Hematopoietic multipotent progenitor cell treated with erythropoietin and hydrocortisone succinate and interleukin-3 and kit ligand, for 15 days (in vitro differentiated cells): ENCODE results near the gene GPR151.

Source experiments
- DNase-seq: peaks from one replicate; pipeline ENCODE4 v3.0.0-alpha.2; 2015; ENCODE audit warnings: low spot score

GPR151 gene

GRCh38 chr5:146519554-146519953, 3.6 kb upstream of the GPR151 start:
- DNase-seq, result no peak

GRCh38 chr5:146515473-146516150, 378 bp downstream of the GPR151 start:
- DNase-seq, result no peak

GRCh38 chr5:146514575-146514974, 1.4 kb downstream of the GPR151 start:
- no peak for DNase-seq

GRCh38 chr5:146513462-146513861, 2.5 kb downstream of the GPR151 start:
- no peak for DNase-seq

DNA sequence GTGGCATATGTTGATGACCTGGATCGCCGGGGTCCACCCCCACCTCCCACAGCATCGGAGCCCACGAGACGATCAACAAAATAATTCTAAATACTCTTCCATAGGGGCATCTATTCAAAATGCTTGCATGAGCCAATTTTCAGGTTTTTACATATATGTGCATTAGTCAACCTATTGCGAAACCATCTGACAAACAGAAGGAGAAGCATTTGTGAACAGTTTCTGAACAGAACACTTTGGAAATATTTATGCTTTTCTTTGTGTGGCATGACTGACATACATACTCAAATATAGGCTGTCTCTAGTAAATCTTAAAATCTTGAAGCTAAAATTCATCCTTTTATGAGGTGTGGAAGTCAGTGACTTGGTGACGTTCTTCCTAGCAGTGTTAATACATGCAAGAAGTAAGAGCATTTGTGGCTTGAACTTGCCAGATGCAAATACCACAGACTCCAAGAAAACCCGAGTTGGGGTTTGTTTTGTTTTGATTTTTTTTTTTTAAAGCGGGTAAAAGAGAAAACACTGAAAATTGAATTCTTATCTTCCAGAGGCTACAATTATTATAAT, 5.3 kb downstream of the GPR151 start:
- no peak for DNase-seq

- DNase-seq, result no peak
Measured at GRCh38 chr5:146507428-146507827, 8.6 kb downstream of the GPR151 start.

DNA sequence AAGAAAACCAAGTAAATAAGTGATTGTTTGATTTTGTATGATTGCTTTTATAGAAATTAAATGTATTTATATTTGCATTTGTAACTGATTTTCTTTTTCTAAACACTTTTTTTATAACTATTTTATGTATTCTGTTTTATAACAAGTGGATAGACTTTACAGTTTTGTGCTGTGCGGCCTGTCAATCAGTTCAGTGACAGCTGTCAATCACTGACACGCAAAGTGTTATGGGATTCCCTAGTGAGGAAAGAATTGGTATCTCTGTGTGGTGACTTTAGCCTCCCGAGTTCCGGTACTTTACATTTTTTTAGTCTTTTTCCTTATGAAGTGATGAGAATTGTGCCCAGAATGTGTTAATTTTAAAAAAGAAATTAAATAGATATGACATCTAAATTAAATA, 16.3 kb downstream of the GPR151 start:
- no peak for DNase-seq

DNA sequence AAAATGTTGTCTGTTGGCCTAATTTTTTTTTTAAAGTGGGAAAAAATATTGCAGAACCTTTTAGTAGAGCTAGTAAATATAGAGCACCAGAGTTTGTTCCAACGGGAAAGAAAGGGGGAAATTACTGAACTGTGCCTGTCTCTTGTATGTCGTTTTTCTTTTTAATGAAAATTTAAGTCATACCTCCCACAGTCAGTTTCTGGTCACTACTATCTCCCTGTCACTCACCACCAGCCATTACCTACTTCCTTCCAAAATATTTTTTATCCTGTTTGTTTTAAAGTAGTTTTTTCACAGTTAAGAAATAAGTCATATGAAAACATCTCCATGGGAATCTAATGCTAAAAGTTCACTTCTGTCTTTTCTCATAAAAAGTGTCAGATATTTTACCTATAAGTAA, 21.3 kb downstream of the GPR151 start:
- DNase-seq, result no peak

GRCh38 chr5:146490089-146490843, 25.7 kb downstream of the GPR151 start:
- no peak for DNase-seq

DNA sequence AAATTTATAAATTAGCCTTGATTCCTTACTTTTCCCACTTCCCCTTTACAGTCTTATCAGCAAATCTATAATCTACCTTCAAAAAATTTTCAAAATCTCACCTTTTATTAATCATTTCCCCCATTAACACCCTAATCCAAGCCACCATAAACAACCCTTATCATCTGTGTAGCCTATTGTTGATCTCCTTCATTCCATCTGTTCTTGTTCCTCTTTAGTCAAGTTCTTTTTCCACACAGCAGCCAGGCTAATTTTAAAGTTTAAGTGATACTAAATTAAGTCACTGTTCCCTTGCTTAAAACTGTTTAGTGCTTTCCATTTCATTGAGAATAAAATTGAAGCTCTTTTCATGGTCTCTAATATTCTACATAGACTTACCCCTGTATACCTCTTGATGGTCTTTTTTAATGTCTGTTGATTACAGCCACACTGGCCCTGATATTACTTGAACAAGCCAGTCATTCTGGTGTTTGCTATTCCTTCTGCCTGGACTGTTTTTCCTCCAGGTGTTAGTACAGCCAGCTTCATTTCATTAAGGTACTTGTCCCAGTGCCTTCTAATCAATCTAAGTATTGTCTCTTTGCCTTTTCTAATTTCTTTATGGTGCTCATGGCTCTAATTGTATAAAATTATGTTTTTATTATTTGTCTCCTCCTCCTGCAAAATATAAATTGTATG, 31.1 kb downstream of the GPR151 start:
- no peak for DNase-seq

- DNase-seq, result no peak
Measured at GRCh38 chr5:146482775-146483174, 33.2 kb downstream of the GPR151 start.

DNA sequence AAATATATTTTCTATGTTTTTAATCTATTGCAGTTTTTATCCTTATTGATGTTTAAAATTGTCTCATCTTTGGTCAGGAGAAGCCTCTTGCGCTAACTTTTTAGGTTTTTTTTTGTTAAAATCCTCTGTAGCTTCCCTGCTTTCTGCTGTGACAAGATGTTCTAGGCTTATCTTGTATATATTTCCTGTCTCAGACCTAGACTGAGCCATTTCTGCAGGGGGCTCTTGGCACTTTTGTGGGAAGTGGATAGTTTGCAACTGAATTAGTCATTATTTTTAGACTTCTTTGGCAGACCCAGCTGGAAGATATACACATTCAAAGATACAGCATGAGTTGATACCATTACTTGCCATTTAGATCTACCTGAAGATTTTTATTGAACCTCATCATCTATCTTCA, 40.1 kb downstream of the GPR151 start:
- DNase-seq, result no peak

DNA sequence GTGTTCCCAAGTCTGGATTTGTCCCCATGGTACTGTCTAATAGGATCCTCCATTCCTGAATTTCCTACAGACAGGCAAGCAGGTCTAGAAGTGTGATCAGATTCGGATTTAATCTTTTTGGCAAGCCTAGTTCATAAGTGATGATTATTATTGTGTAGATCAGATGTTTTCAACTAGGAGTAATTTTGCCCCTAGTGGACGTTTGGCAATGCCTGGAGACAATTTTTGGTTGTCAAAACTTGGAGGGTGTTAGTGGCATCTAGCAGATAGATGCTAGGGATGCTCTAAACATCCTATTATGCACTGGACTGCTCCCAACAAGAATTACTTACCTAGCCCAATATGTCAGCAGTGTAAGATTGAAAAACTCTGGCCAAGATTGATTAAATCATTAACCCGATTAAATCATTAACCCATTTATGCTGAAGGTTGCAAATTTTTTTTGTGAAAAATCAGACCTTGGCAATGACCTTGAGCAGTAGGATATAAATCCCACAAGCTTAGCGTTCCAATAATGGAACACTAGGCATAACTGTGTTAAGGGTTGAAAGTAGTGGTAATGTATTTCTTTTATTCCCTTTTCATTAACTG, 40.7 kb downstream of the GPR151 start:
- DNase-seq, result no peak

DNA sequence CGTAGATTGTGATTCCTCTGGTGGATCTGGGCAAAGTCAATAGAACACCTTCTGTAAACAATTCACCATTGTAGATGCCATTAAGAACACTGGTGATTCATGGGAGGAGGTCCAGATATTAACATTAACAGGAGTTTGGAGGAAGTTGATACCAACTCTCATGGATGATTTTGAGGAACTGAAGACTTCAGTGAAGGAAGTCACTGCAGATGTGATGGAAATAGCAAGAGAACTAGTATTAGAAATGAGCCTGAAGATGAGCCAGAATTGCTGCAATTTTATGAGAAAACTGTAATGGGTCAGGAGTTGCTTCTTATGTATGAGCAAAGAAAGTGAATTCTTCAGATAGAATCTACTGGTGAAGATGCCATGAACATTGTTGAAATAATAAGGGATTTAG, 41.9 kb downstream of the GPR151 start:
- DNase-seq, result no peak

DNA sequence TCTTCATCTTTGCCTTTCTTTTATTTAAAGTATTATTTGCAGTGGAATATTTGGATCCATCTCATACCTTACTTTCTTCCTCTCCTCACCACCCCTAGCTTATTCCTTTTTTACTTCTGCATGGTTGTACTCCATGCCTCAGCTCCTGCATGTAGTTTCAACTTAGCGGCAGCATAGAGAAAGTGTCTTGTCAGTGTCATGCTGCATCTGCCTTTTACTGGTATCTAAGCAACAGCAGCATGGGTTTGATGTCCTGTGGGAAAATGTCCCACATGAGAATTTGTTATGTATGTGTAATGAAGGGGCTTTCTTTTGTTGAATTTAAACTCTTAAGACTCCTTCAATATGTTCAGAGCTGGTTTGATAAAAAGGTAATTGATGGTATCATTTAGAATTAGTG, 48.2 kb downstream of the GPR151 start:
- no peak for DNase-seq

GRCh38 chr5:146466521-146467349, 49.3 kb downstream of the GPR151 start:
- DNase-seq, result no peak

DNA sequence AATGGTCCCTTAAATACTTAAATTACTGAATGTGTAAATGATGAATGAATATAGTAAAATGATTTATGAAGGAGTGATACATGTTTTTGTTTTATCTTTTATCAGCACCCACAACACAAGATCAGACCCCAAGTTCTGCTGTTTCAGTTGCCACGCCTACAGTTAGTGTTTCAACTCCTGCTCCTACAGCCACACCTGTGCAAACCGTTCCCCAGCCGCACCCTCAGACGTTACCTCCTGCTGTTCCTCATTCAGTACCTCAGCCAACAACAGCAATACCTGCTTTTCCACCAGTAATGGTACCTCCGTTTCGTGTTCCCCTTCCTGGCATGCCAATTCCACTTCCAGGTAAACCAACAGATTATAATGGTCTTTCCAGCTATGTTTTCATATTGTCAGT, 52.5 kb downstream of the GPR151 start:
- DNase-seq, result no peak
